Vagina (tissue), 2 donors: Measurements from ENCODE around the gene CFAP92.

Source experiments
- CTCF ChIP-seq, 3 experiments: fragments of 450-650 bp in 2 of 3; fragments of 200-600 bp in 1 of 3; sonication (generic) in 1 of 3; IDR thresholded peaks; one replicate each; pipeline ENCODE4 v1.5.1; 2017 to 2019; ENCODE audit warnings: antibody characterized with exemption in 3 of 3, mild to moderate bottlenecking in 2 of 3, moderate library complexity in 2 of 3
- POLR2A ChIP-seq, 2 donors: fragments of 450-650 bp; IDR thresholded peaks; one replicate each; pipeline ENCODE4 v1.6.1; 2017; ENCODE audit warnings: antibody characterized with exemption in 2 of 2, mild to moderate bottlenecking in 2 of 2, moderate library complexity in 2 of 2

- TF ChIP-seq CTCF (IDR thresholded peaks at IDR 0.05) (no peak), POLR2A (IDR thresholded peaks at IDR 0.05) (no peak)
These were observed 58.0 kb downstream of the CFAP92 start for GRCh38 chr3:128935922-128936321.
